PC-3 (cell line): ENCODE results near the gene RAB22A. TPM values are rescaled to one million over a fixed set of nuclear protein-coding genes. Genes with fewer than 3 reads are reported as not detected.
"Not testable (repeated sequence)": the region's sequence is repeated elsewhere in the genome, so short reads cannot be mapped to it uniquely, and the experiment has no call there.

Experiments
- ATAC-seq: fragments of 200-7000 bp; cut with Tn5 transposase; 2 replicates; pipeline ENCODE4 v1.9.1; 2020; ENCODE audit warnings: mild to moderate bottlenecking, moderate library complexity
- BruUV-seq: library from RNA; stranded (reverse); fragments of 400-500 nt; replicated peaks from 2 replicates; lab custom pipeline; 2021; lab: Mats Ljungman, UMichigan
- CTCF ChIA-PET: fragments of 300-600 bp; sonication (Branson Sonifier 250); formaldehyde crosslinking; loops from one replicate; lab custom pipeline; 2022; ENCODE audit warnings: antibody characterized with exemption; lab: Charles Lee
- POLR2A ChIA-PET: fragments of 300-600 bp; sonication (Branson Sonifier 250); formaldehyde crosslinking; loops from one replicate; lab custom pipeline; 2022; ENCODE audit warnings: antibody characterized with exemption; ENCODE audit not compliant: unreplicated experiment; lab: Charles Lee
- DNase-seq: peaks from one replicate; pipeline ENCODE4 v3.0.0-alpha.2; 2015
- H2AFZ ChIP-seq: fragments of 300-600 bp; sonication (generic); 2 replicates; pipeline ENCODE4 v1.6.0; 2016; ENCODE audit warnings: antibody characterized with exemption, low read length
- H3F3A ChIP-seq: fragments of 300-600 bp; sonication (generic); one replicate; pipeline ENCODE4 v1.6.0; 2017; ENCODE audit warnings: antibody characterized with exemption, low read length, control low read depth, mild to moderate bottlenecking; ENCODE audit not compliant: unreplicated experiment
- H3K27ac ChIP-seq: fragments of 300-600 bp; sonication (generic); 2 replicates; pipeline ENCODE4 v1.5.1; 2016; ENCODE audit warnings: mild to moderate bottlenecking, low read length
- H3K27me3 ChIP-seq: fragments of 300-600 bp; sonication (generic); 2 replicates; pipeline ENCODE4 v1.6.1; 2016; ENCODE audit warnings: low read length, mixed read lengths
- H3K36me3 ChIP-seq: fragments of 300-600 bp; sonication (generic); 2 replicates; pipeline ENCODE4 v1.6.1; 2016; ENCODE audit warnings: low read depth, mixed run types, low read length, mixed read lengths
- H3K4me1 ChIP-seq: fragments of 300-600 bp; sonication (generic); 2 replicates; pipeline ENCODE4 v1.5.1; 2016; ENCODE audit warnings: low read length; ENCODE audit not compliant: insufficient read depth
- H3K4me2 ChIP-seq: fragments of 300-600 bp; sonication (generic); 2 replicates; pipeline ENCODE4 v1.6.0; 2016; ENCODE audit warnings: low read length
- H3K4me3 ChIP-seq: fragments of 300-600 bp; sonication (generic); 2 replicates; pipeline ENCODE4 v1.5.1; 2016; ENCODE audit warnings: mild to moderate bottlenecking, low read length, mixed read lengths
- H3K79me2 ChIP-seq: fragments of 300-600 bp; sonication (generic); 2 replicates; pipeline ENCODE4 v1.6.1; 2017; ENCODE audit warnings: low read length, mixed read lengths
- H3K9ac ChIP-seq: fragments of 300-600 bp; sonication (generic); 2 replicates; pipeline ENCODE4 v1.6.0; 2016; ENCODE audit warnings: mild to moderate bottlenecking, low read length
- H3K9me2 ChIP-seq: fragments of 300-600 bp; sonication (generic); replicated peaks from 2 replicates; pipeline ENCODE4 v1.6.1; 2016; ENCODE audit warnings: mixed run types, low read length, mixed read lengths
- H3K9me3 ChIP-seq: fragments of 300-600 bp; sonication (generic); 2 replicates; pipeline ENCODE4 v1.6.1; 2016; ENCODE audit warnings: low read length, mixed read lengths
- H4K20me1 ChIP-seq: fragments of 300-600 bp; sonication (generic); 2 replicates; pipeline ENCODE4 v1.6.1; 2016; ENCODE audit warnings: low read length, mixed read lengths
- CTCF ChIP-seq: fragments of 300-600 bp; sonication (generic); conservative IDR thresholded peaks from 2 replicates; pipeline ENCODE4 v1.5.1; 2017; ENCODE audit warnings: antibody characterized with exemption, low read depth, mild to moderate bottlenecking, low read length
- EZH2 ChIP-seq: fragments of 300-600 bp; sonication (generic); IDR thresholded peaks from one replicate; pipeline ENCODE4 v1.6.1; 2017; ENCODE audit warnings: antibody characterized with exemption, mild to moderate bottlenecking, low read length; ENCODE audit not compliant: unreplicated experiment
- EZH2phosphoT487 ChIP-seq: fragments of 300-600 bp; sonication (generic); IDR thresholded peaks from 2 replicates; pipeline ENCODE4 v1.6.1; 2018; ENCODE audit warnings: mild to moderate bottlenecking, antibody characterized with exemption, low read length, borderline replicate concordance
- intact Hi-C: fragments of 100-400 bp; cut with micrococcal nuclease; formaldehyde crosslinking; loops from 2 replicates; pipeline ENCODE4 v1.9.0; 2023
- total RNA-seq: library from RNA; depleted of rRNA; stranded (reverse); fragments of >200 nt; gene quantifications from 2 replicates; pipeline ENCODE4 v1.2.3, GENCODE V29; 2014

Gene RAB22A
- total RNA-seq, 1 experiment from 2014 or later = 47.4 TPM

- ATAC-seq = no peak
- Histone ChIP-seq H3K36me3 (no peaks in the 10 kb centered on the region), H3F3A (no peaks in the 10 kb centered on the region), H3K27ac (peak overlapping the region; percentile 4; the same call in 1 of the 2 replicates), H3K79me2 (peaks cover 100% of the 10 kb centered on the region), H3K9ac (no peak overlapping the region), H4K20me1 (peaks cover 65% of the 10 kb centered on the region), H3K9me2 (no peaks in the 10 kb centered on the region), H3K9me3 (no peaks in the 10 kb centered on the region), H3K4me3 (no peak overlapping the region), H3K4me2 (peak overlapping the region; percentile 15), H3K4me1 (peaks cover 35% of the 10 kb centered on the region), H3K27me3 (no peaks in the 10 kb centered on the region), H2AFZ (no peak overlapping the region)
- TF ChIP-seq EZH2phosphoT487 = no peak
- POLR2A ChIA-PET = no interaction called here
- no TSS peak for BruUV-seq
- peak; percentile 28 for DNase-seq
- CTCF ChIA-PET = no interaction called here
- intact Hi-C loops = loop anchor here (2.0 to 5.0 kb wide), 2 partner anchors 39 to 240 kb away; no protein-coding TSS in a partner anchor
Observed at GRCh38 chr20:58407201-58407873, 97.8 kb downstream of the RAB22A start.

GRCh38 chr20:58407966-58408557, 98.5 kb downstream of the RAB22A start:
- ATAC-seq = no peak
- Histone ChIP-seq H3K27me3 (no peaks in the 10 kb centered on the region), H3K79me2 (peaks cover 99% of the 10 kb centered on the region), H3F3A (no peaks in the 10 kb centered on the region), H3K9me3 (no peaks in the 10 kb centered on the region), H3K27ac (peak overlapping the region; percentile 4), H3K4me1 (peaks cover 35% of the 10 kb centered on the region), H4K20me1 (peaks cover 59% of the 10 kb centered on the region), H3K9me2 (no peaks in the 10 kb centered on the region), H3K4me3 (no peak overlapping the region), H3K4me2 (peak overlapping the region; percentile 23; the same call in 1 of the 2 replicates), H3K36me3 (no peaks in the 10 kb centered on the region), H2AFZ (no peak overlapping the region), H3K9ac (no peak overlapping the region)
- TF ChIP-seq CTCF = no peak
- TF ChIP-seq EZH2phosphoT487 = no peak
- no peak for TF ChIP-seq EZH2
- no peak for DNase-seq
- ChIA-PET POLR2A (interaction anchor here (0.6 to 0.7 kb wide), 2 partner anchors 105 to 452 kb away, joined by 3 read pairs; no protein-coding TSS in a partner anchor), CTCF (no interaction called here)
- no TSS peak for BruUV-seq
- intact Hi-C loops = loop anchor here (2.0 to 5.0 kb wide), 2 partner anchors 39 to 239 kb away; no protein-coding TSS in a partner anchor

- H3F3A ChIP-seq = no peaks in the 10 kb centered on the region
- H4K20me1 ChIP-seq = peaks cover 53% of the 10 kb centered on the region
- no peak overlapping the region for H3K27ac ChIP-seq
- intact Hi-C loops = loop anchor here (5.0 kb wide), 1 partner anchor 239 kb away; no protein-coding TSS in a partner anchor
- no TSS peak for BruUV-seq
- no peaks in the 10 kb centered on the region for H3K36me3 ChIP-seq
- no peak overlapping the region for H2AFZ ChIP-seq
- DNase-seq = peak; percentile 52
- CTCF ChIA-PET = no interaction called here
- no peaks in the 10 kb centered on the region for H3K9me3 ChIP-seq
- no peak for TF ChIP-seq CTCF
- TF ChIP-seq EZH2phosphoT487 = no peak
- TF ChIP-seq EZH2 = no peak
- H3K4me3 ChIP-seq = no peak overlapping the region
- H3K9ac ChIP-seq = no peak overlapping the region
- ATAC-seq = peak; percentile 87
- no peaks in the 10 kb centered on the region for H3K27me3 ChIP-seq
- peak overlapping the region; percentile 35; the same call in 1 of the 2 replicates for H3K4me2 ChIP-seq
- POLR2A ChIA-PET = interaction anchor here (0.6 to 0.7 kb wide), 2 partner anchors 105 to 453 kb away, joined by 3 read pairs; no protein-coding TSS in a partner anchor
- H3K4me1 ChIP-seq = peaks cover 35% of the 10 kb centered on the region
- H3K9me2 ChIP-seq = no peaks in the 10 kb centered on the region
- H3K79me2 ChIP-seq = peaks cover 92% of the 10 kb centered on the region
Observed at GRCh38 chr20:58408603-58409246, 99.2 kb downstream of the RAB22A start.

GRCh38 chr20:58414216-58414615, 104.7 kb downstream of the RAB22A start:
- H3K4me3 ChIP-seq, DNase-seq, CTCF ChIA-PET, ATAC-seq, H3K4me2 ChIP-seq, H3F3A ChIP-seq, POLR2A ChIA-PET, H3K27ac ChIP-seq, H2AFZ ChIP-seq, H3K9me3 ChIP-seq, intact Hi-C loops, H3K4me1 ChIP-seq, H3K9ac ChIP-seq, BruUV-seq, H3K27me3 ChIP-seq, H3K9me2 ChIP-seq: not testable (repeated sequence)
- Histone ChIP-seq H3K79me2 (peaks cover 79% of the 10 kb centered on the region), H3K36me3 (peaks cover 17% of the 10 kb centered on the region; the same call in 1 of the 2 replicates), H4K20me1 (peaks cover 12% of the 10 kb centered on the region; the same call in 1 of the 2 replicates)
